GM13977 (cell line): ENCODE measurements around the gene FLVCR2.

Experiments
- DNase-seq: peaks from one replicate; pipeline ENCODE4 v3.0.0; 2012; ENCODE audit warnings: low spot score
- CTCF ChIP-seq: IDR thresholded peaks from 2 replicates; pipeline ENCODE4 v1.5.1; 2012; ENCODE audit warnings: mild to moderate bottlenecking, control low read depth; ENCODE audit not compliant: insufficient read depth; ENCODE audit errors: extremely low read depth, missing control alignments
- in situ Hi-C: fragments of 300-500 bp; cut with MboI; formaldehyde crosslinking; loops from one replicate; pipeline ENCODE4 v1.12.0; 2022; ENCODE audit warnings: low sequenced_read_pairs, low pct_unique_long_range_greater_than_20kb, mixed read lengths, inconsistent platforms; ENCODE audit not compliant: unreplicated experiment

The FLVCR2 gene

GRCh38 chr14:75539162-75539560, 39.3 kb upstream of the FLVCR2 start:
- TF ChIP-seq CTCF: no peak
- DNase-seq: no peak
- in situ Hi-C loops: no loop called here

DNA sequence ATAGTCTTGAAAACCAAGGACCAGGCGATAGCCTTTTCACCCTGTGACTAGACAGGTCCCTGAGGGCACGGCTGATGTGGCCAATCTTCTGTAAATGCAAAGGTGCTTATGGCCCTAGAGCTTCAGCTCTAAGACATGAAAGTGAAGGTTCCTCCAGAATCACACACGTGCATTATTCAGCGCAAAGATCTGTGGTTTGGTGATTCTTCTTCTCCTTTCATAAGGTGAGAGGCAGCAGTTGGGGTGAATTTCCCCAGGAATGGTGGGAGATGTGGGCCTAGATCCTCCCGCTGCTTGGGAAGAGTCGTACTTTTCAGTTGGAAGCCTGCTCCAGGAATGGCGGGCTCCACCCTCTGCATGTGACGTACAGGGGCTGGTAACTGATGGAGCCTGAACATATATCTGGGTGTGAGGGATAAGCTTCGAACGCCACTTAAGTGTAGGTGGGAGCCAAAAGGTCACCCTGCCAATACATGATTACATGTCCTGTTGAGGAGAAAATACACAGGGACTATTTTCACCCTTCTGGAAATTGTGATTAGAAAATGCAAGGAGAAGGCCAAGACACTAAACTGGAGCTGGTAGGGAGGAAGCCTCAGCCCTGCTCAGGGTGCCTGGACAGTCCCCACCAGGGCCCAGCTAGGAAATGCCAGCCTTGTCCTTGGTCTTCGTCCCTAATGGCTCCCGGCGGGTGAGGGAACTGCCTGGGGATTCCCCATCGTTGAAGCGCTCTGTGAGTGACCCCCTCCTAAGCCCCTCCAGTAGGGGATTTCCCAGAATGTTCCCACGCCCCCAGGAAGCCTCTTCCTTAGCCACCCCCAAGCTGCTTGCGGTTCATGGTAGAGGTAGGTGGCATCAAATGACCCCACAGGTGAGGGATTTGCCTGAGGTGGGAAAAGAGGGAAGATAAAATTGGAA, 38.6 kb upstream of the FLVCR2 start:
- no peak for TF ChIP-seq CTCF
- in situ Hi-C loops: no loop called here
- peak; percentile 72 for DNase-seq

DNA sequence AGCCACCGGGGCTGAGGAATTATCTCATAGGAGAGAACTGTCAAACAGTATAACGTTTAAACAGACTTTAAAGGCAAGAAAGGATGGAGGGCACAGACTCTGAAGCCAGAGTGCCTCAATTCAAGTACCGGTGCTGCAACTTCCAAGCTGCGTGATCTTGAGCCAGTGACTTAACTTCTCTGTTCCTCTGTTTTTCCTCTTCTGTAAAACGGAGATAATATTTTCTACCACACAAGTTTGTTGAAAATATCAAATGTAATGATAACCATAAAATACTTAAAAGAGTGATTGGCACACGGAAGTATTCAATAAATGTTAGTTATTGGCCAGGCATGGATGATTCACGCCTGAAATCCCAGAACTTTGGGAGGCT, 38.0 kb upstream of the FLVCR2 start:
- in situ Hi-C loops: no loop called here
- DNase-seq: no peak
- TF ChIP-seq CTCF: no peak

DNA sequence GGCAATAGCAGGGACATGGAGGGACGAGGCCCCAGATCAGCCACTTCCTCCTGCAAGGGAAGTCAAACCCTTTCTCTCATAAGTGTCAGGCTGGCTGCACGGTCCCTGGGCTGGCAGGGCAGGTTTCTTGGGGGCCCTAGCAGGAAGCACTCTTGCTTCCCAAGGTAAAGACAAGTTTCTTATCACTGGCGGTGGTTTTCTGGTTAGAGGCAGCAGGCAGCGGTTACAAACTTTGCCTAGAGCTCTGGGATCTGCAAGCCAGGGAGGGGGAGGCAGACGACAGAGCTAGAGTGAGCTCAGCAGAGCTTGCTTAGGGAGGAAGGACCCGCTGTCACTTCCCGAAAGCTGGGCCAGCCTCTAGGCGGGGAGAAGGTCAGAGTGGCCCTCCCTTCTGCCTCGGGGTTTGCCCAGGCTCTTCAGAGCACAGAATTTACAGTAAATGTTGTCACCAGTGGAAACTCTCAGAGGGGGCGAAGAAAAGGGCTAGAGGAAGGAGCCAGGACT, 35.8 kb upstream of the FLVCR2 start:
- TF ChIP-seq CTCF: no peak
- in situ Hi-C loops: no loop called here
- peak; percentile 84 for DNase-seq

DNA sequence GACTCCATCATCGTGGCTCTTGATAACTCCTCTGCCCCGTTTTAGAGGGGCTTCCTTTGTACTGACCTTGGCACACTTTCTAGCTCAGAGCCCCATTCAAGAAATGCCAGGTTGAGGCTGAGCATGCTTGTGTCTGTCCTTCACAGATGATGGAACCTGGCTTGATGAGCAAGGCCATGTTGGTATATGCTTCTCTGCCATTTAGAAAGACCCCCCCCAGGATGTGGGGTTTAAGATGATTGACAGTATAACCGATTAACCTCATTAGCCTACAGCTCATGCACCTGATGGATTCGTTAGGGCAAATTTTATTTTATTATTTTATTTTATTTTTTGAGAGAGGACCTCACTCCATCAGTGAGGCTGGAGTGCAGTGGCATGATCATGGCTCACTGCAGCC, 35.2 kb upstream of the FLVCR2 start:
- no peak for DNase-seq
- TF ChIP-seq CTCF: no peak
- in situ Hi-C loops: no loop called here

GRCh38 chr14:75543786-75544185, 34.6 kb upstream of the FLVCR2 start:
- DNase-seq: no peak
- in situ Hi-C loops: no loop called here
- TF ChIP-seq CTCF: no peak

- in situ Hi-C loops: no loop called here
- no peak for TF ChIP-seq CTCF
- no peak for DNase-seq
Measured at GRCh38 chr14:75545907-75546306, 32.5 kb upstream of the FLVCR2 start.
